ENCODE data around the gene FMN1. TPM values are rescaled to one million over a fixed set of nuclear protein-coding genes. Genes with fewer than 3 reads are reported as not detected.

The FMN1 gene
- total RNA-seq, 1 donor from 2014 or later: 4.2 TPM

- TF ChIP-seq CTCF (IDR thresholded peaks at IDR 0.05): no peak
- Mint-ChIP-seq H3K27ac (ENCODE audit: unreplicated experiment) (peak overlapping the region; percentile 98), H3K9me3 (ENCODE audit: unreplicated experiment) (no peaks in the 10 kb centered on the region), H3K27me3 (ENCODE audit: unreplicated experiment) (no peaks in the 10 kb centered on the region), H3K4me1 (ENCODE audit: unreplicated experiment) (peaks cover 48% of the 10 kb centered on the region), H3K4me3 (ENCODE audit: unreplicated experiment) (peak overlapping the region; percentile 63), H3K36me3 (ENCODE audit: unreplicated experiment) (no peaks in the 10 kb centered on the region)
- no peak for DNase-seq (ENCODE audit: extremely low spot score, unreplicated experiment)
Measured at GRCh38 chr15:33068511-33068990, 126.0 kb downstream of the FMN1 start.

GRCh38 chr15:33068007-33068481 is 126.5 kb downstream of the FMN1 start:
- no peak for TF ChIP-seq CTCF (IDR thresholded peaks at IDR 0.05)
- peak overlapping the region; percentile 63 for H3K4me3 Mint-ChIP-seq (ENCODE audit: unreplicated experiment)
- peaks cover 51% of the 10 kb centered on the region for H3K4me1 Mint-ChIP-seq (ENCODE audit: unreplicated experiment)
- DNase-seq (ENCODE audit: extremely low spot score, unreplicated experiment): no peak
- H3K9me3 Mint-ChIP-seq (ENCODE audit: unreplicated experiment): no peaks in the 10 kb centered on the region
- peak overlapping the region; percentile 98 for H3K27ac Mint-ChIP-seq (ENCODE audit: unreplicated experiment)
- H3K36me3 Mint-ChIP-seq (ENCODE audit: unreplicated experiment): peaks cover 2% of the 10 kb centered on the region
- no peaks in the 10 kb centered on the region for H3K27me3 Mint-ChIP-seq (ENCODE audit: unreplicated experiment)

- H3K27me3 Mint-ChIP-seq (ENCODE audit: unreplicated experiment): no peaks in the 10 kb centered on the region
- peak overlapping the region; percentile 98 for H3K27ac Mint-ChIP-seq (ENCODE audit: unreplicated experiment)
- peak overlapping the region; percentile 63 for H3K4me3 Mint-ChIP-seq (ENCODE audit: unreplicated experiment)
- no peaks in the 10 kb centered on the region for H3K9me3 Mint-ChIP-seq (ENCODE audit: unreplicated experiment)
- no peak for TF ChIP-seq CTCF (IDR thresholded peaks at IDR 0.05)
- DNase-seq (ENCODE audit: extremely low spot score, unreplicated experiment): no peak
- H3K4me1 Mint-ChIP-seq (ENCODE audit: unreplicated experiment): peaks cover 51% of the 10 kb centered on the region
- H3K36me3 Mint-ChIP-seq (ENCODE audit: unreplicated experiment): peaks cover 2% of the 10 kb centered on the region
Measured at GRCh38 chr15:33067456-33067855, 127.1 kb downstream of the FMN1 start.

- H3K27ac Mint-ChIP-seq (ENCODE audit: unreplicated experiment): peak overlapping the region; percentile 98
- no peak for DNase-seq (ENCODE audit: extremely low spot score, unreplicated experiment)
- peaks cover 2% of the 10 kb centered on the region for H3K36me3 Mint-ChIP-seq (ENCODE audit: unreplicated experiment)
- no peaks in the 10 kb centered on the region for H3K9me3 Mint-ChIP-seq (ENCODE audit: unreplicated experiment)
- H3K4me3 Mint-ChIP-seq (ENCODE audit: unreplicated experiment): no peak overlapping the region
- peaks cover 51% of the 10 kb centered on the region for H3K4me1 Mint-ChIP-seq (ENCODE audit: unreplicated experiment)
- no peaks in the 10 kb centered on the region for H3K27me3 Mint-ChIP-seq (ENCODE audit: unreplicated experiment)
- TF ChIP-seq CTCF (IDR thresholded peaks at IDR 0.05): no peak
Measured at GRCh38 chr15:33066584-33066983, 127.9 kb downstream of the FMN1 start.

- no peak overlapping the region for H3K4me3 Mint-ChIP-seq (ENCODE audit: unreplicated experiment)
- H3K4me1 Mint-ChIP-seq (ENCODE audit: unreplicated experiment): peaks cover 51% of the 10 kb centered on the region
- DNase-seq (ENCODE audit: extremely low spot score, unreplicated experiment): no peak
- no peaks in the 10 kb centered on the region for H3K27me3 Mint-ChIP-seq (ENCODE audit: unreplicated experiment)
- no peaks in the 10 kb centered on the region for H3K9me3 Mint-ChIP-seq (ENCODE audit: unreplicated experiment)
- H3K36me3 Mint-ChIP-seq (ENCODE audit: unreplicated experiment): peaks cover 2% of the 10 kb centered on the region
- no peak for TF ChIP-seq CTCF (IDR thresholded peaks at IDR 0.05)
- peak overlapping the region; percentile 27 for H3K27ac Mint-ChIP-seq (ENCODE audit: unreplicated experiment)
Measured at GRCh38 chr15:33064878-33065277, 129.6 kb downstream of the FMN1 start.

Measured in osteocyte (in vitro differentiated cells).